Hepatocyte (in vitro differentiated cells): Measurements from ENCODE around the gene RAB3C. TPM values are rescaled to one million over a fixed set of nuclear protein-coding genes. Genes with fewer than 3 reads are reported as not detected.

Experiments used
- DNase-seq: peaks from one replicate; pipeline ENCODE4 v3.0.0-alpha.2; 2016; ENCODE audit warnings: low spot score
- H2AFZ ChIP-seq: fragments of 200-600 bp; sonication (generic); 2 replicates; pipeline ENCODE4 v1.6.0; 2016; ENCODE audit warnings: antibody characterized with exemption, mild to moderate bottlenecking
- H3K27ac ChIP-seq: fragments of 200-600 bp; sonication (generic); 2 replicates; pipeline ENCODE4 v1.5.1; 2016; ENCODE audit warnings: mild to moderate bottlenecking
- H3K27me3 ChIP-seq: fragments of 200-600 bp; sonication (generic); 2 replicates; pipeline ENCODE4 v1.6.1; 2016
- H3K36me3 ChIP-seq: fragments of 200-600 bp; sonication (generic); replicated peaks from 2 replicates; pipeline ENCODE4 v1.5.1; 2016; ENCODE audit warnings: low read depth; ENCODE audit not compliant: insufficient read depth
- H3K4me1 ChIP-seq: fragments of 200-600 bp; sonication (generic); 2 replicates; pipeline ENCODE4 v1.5.1; 2016; ENCODE audit warnings: mild to moderate bottlenecking, moderate library complexity; ENCODE audit not compliant: insufficient read depth
- H3K4me2 ChIP-seq: fragments of 200-600 bp; sonication (generic); 2 replicates; pipeline ENCODE4 v1.6.0; 2016
- H3K4me3 ChIP-seq: fragments of 200-600 bp; sonication (generic); 2 replicates; pipeline ENCODE4 v1.5.1; 2016; ENCODE audit warnings: mild to moderate bottlenecking
- H3K79me2 ChIP-seq: fragments of 200-600 bp; sonication (generic); 2 replicates; pipeline ENCODE4 v1.6.0; 2017; ENCODE audit warnings: mild to moderate bottlenecking
- H3K9me2 ChIP-seq: fragments of 200-600 bp; sonication (generic); replicated peaks from 2 replicates; pipeline ENCODE4 v1.6.0; 2017; ENCODE audit warnings: mild to moderate bottlenecking; ENCODE audit not compliant: insufficient read depth
- H3K9me3 ChIP-seq: fragments of 200-600 bp; sonication (generic); 2 replicates; pipeline ENCODE4 v1.5.1; 2016; ENCODE audit warnings: low read depth, mild to moderate bottlenecking
- H4K20me1 ChIP-seq: fragments of 200-600 bp; sonication (generic); 2 replicates; pipeline ENCODE4 v1.6.0; 2016; ENCODE audit warnings: mild to moderate bottlenecking; ENCODE audit not compliant: insufficient read depth, poor library complexity, severe bottlenecking
- CTCF ChIP-seq: fragments of 200-600 bp; sonication (generic); IDR thresholded peaks from 2 replicates; pipeline ENCODE4 v1.5.1; 2016; ENCODE audit warnings: antibody characterized with exemption, mild to moderate bottlenecking; ENCODE audit not compliant: poor library complexity
- EZH2 ChIP-seq: fragments of 200-600 bp; sonication (generic); IDR thresholded peaks from 2 replicates; pipeline ENCODE4 v1.6.1; 2016; ENCODE audit warnings: antibody characterized with exemption, mild to moderate bottlenecking, borderline replicate concordance
- EZH2phosphoT487 ChIP-seq: fragments of 200-600 bp; sonication (generic); IDR thresholded peaks from one replicate; pipeline ENCODE4 v1.6.1; 2018; ENCODE audit warnings: antibody characterized with exemption, mild to moderate bottlenecking, low read depth, moderate library complexity; ENCODE audit not compliant: unreplicated experiment, severe bottlenecking
- WGBS: methylation state at CpG from one replicate; pipeline ENCODE4 v1.1.6; 2016; ENCODE audit warnings: low lambda C conversion rate; ENCODE audit errors: missing lambda C conversion rate; 5-methylcytosine and 5-hydroxymethylcytosine counted together
- polyA plus RNA-seq: library from polyadenylated mRNA; unstranded; fragments of >200 nt; fragmentation: Nextera tagmentation; extraction: Ambion mirVana; gene quantifications from 2 replicates; pipeline ENCODE4 v1.2.1, GENCODE V29; 2016
- total RNA-seq: library from RNA; depleted of rRNA; stranded (reverse); fragments of >200 nt; gene quantifications from 2 replicates; pipeline ENCODE4 v1.2.3, GENCODE V29; 2014

Gene RAB3C
- total and polyA plus RNA-seq, 2 experiments from 2014 or later, result 5.2 to 6.4 TPM

GRCh38 chr5:58606064-58606463, 23.2 kb downstream of the RAB3C start:
- Histone ChIP-seq H3K9me2 (no peaks in the 10 kb centered on the region), H3K27me3 (no peaks in the 10 kb centered on the region), H3K4me1 (no peaks in the 10 kb centered on the region), H3K79me2 (no peaks in the 10 kb centered on the region), H4K20me1 (no peaks in the 10 kb centered on the region), H3K4me2 (no peak overlapping the region), H3K36me3 (no peaks in the 10 kb centered on the region), H3K9me3 (no peaks in the 10 kb centered on the region), H3K4me3 (no peak overlapping the region), H3K27ac (no peak overlapping the region), H2AFZ (no peak overlapping the region)
- TF ChIP-seq EZH2 (no peak), CTCF (no peak), EZH2phosphoT487 (no peak)
- 83% methylated on average over 4 of the region's 4 CpGs for WGBS
- DNase-seq, result no peak

- no peaks in the 10 kb centered on the region for H3K27me3 ChIP-seq
- H3K9me3 ChIP-seq, result no peaks in the 10 kb centered on the region
- no peaks in the 10 kb centered on the region for H3K79me2 ChIP-seq
- TF ChIP-seq EZH2 (no peak), CTCF (no peak), EZH2phosphoT487 (no peak)
- no peak overlapping the region for H3K27ac ChIP-seq
- H4K20me1 ChIP-seq, result no peaks in the 10 kb centered on the region
- H3K36me3 ChIP-seq, result no peaks in the 10 kb centered on the region
- H3K4me2 ChIP-seq, result no peak overlapping the region
- H3K4me3 ChIP-seq, result no peak overlapping the region
- H3K9me2 ChIP-seq, result no peaks in the 10 kb centered on the region
- no peak overlapping the region for H2AFZ ChIP-seq
- H3K4me1 ChIP-seq, result no peaks in the 10 kb centered on the region
- no peak for DNase-seq
These were observed 33.1 kb downstream of the RAB3C start for GRCh38 chr5:58615972-58616371.

DNA sequence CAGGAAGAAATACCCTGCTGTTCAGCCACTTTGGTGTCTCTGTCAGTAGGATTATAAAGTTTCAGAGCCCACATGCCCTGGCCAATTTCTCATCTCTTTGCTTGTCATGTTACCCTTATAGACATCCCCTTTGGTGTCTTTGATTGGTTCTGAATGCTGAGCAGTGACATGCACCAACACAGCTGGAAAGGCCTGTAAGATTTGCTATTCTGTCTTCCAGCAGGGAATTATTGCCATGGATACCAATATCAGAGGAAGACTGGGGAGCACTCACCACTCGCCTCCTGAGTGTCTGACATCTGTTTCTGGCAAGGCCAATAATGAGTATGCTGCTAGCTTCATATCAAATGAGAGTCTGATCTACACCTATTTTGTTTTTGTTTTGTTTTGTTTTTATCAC, 34.4 kb downstream of the RAB3C start:
- Histone ChIP-seq H3K36me3 (no peaks in the 10 kb centered on the region), H3K27ac (no peak overlapping the region), H3K27me3 (no peaks in the 10 kb centered on the region), H3K4me1 (no peaks in the 10 kb centered on the region), H3K4me3 (no peak overlapping the region), H4K20me1 (no peaks in the 10 kb centered on the region), H2AFZ (no peak overlapping the region), H3K9me3 (no peaks in the 10 kb centered on the region), H3K4me2 (no peak overlapping the region), H3K79me2 (no peaks in the 10 kb centered on the region), H3K9me2 (no peaks in the 10 kb centered on the region)
- DNase-seq, result no peak
- WGBS, result 86% methylated on average over 1 of the region's 1 CpG
- TF ChIP-seq CTCF (no peak), EZH2 (no peak)

- 85% methylated on average over 1 of the region's 1 CpG for WGBS
- Histone ChIP-seq H3K9me2 (no peaks in the 10 kb centered on the region), H3K27ac (no peak overlapping the region), H2AFZ (no peak overlapping the region), H3K9me3 (no peaks in the 10 kb centered on the region), H3K4me1 (no peaks in the 10 kb centered on the region), H3K79me2 (no peaks in the 10 kb centered on the region), H3K36me3 (no peaks in the 10 kb centered on the region), H3K27me3 (no peaks in the 10 kb centered on the region), H4K20me1 (no peaks in the 10 kb centered on the region), H3K4me3 (no peak overlapping the region), H3K4me2 (no peak overlapping the region)
- no peak for TF ChIP-seq CTCF
- TF ChIP-seq EZH2phosphoT487, result no peak
- no peak for TF ChIP-seq EZH2
- no peak for DNase-seq
These were observed 37.5 kb downstream of the RAB3C start for GRCh38 chr5:58620336-58620735.
